H9 (cell line): ENCODE data around the gene ZNF26. TPM values are rescaled to one million over a fixed set of nuclear protein-coding genes. Genes with fewer than 3 reads are reported as not detected.

Source experiments
- DNase-seq: peaks from one replicate; pipeline ENCODE4 v3.0.0-alpha.2; 2017
- H2AFZ ChIP-seq: one replicate; pipeline ENCODE4 v1.6.1; 2013; ENCODE audit warnings: mild to moderate bottlenecking, low read length, control low read depth, moderate library complexity
- H2AK5ac ChIP-seq: 2 replicates; pipeline ENCODE4 v1.6.1; 2013; ENCODE audit warnings: low read length, control low read depth, mixed read lengths; ENCODE audit not compliant: insufficient read length
- H2BK120ac ChIP-seq: one replicate; pipeline ENCODE4 v1.6.1; 2013; ENCODE audit warnings: low read depth, mild to moderate bottlenecking, low read length, control low read depth, inconsistent platforms; ENCODE audit not compliant: poor library complexity, severe bottlenecking
- H2BK12ac ChIP-seq: 2 replicates; pipeline ENCODE4 v1.6.1; 2013; ENCODE audit warnings: low read length, control low read depth, mixed read lengths, low read depth; ENCODE audit not compliant: insufficient read length
- H2BK15ac ChIP-seq: 2 replicates; pipeline ENCODE4 v1.6.1; 2013; ENCODE audit warnings: low read depth, low read length, control low read depth
- H2BK20ac ChIP-seq: one replicate; pipeline ENCODE4 v1.6.1; 2013; ENCODE audit warnings: low read depth, mild to moderate bottlenecking, low read length, control low read depth, inconsistent platforms; ENCODE audit not compliant: poor library complexity, severe bottlenecking
- H2BK5ac ChIP-seq: 2 replicates; pipeline ENCODE4 v1.6.1; 2013; ENCODE audit warnings: low read length, control low read depth, mixed read lengths; ENCODE audit not compliant: insufficient read length
- H3K14ac ChIP-seq: 2 replicates; pipeline ENCODE4 v1.6.1; 2013; ENCODE audit warnings: low read length, control low read depth; ENCODE audit not compliant: insufficient read depth
- H3K18ac ChIP-seq: 2 replicates; pipeline ENCODE4 v1.6.1; 2013; ENCODE audit warnings: low read depth, mild to moderate bottlenecking, mixed read lengths, low read length, control low read depth; ENCODE audit not compliant: insufficient read length
- H3K23ac ChIP-seq: 2 replicates; pipeline ENCODE4 v1.6.1; 2013; ENCODE audit warnings: low read length, control low read depth, mixed read lengths, low read depth; ENCODE audit not compliant: insufficient read length
- H3K23me2 ChIP-seq: 2 replicates; pipeline ENCODE4 v1.6.1; 2013; ENCODE audit warnings: low read depth, mild to moderate bottlenecking, mixed read lengths, low read length, control low read depth; ENCODE audit not compliant: insufficient read length, poor library complexity, severe bottlenecking
- H3K27ac ChIP-seq: 2 replicates; pipeline ENCODE4 v1.5.1; 2013; ENCODE audit warnings: low read length, control low read depth, mixed read lengths, low read depth; ENCODE audit not compliant: insufficient read length
- H3K27me3 ChIP-seq: 2 replicates; pipeline ENCODE4 v1.6.1; 2013; ENCODE audit warnings: low read length, control low read depth, inconsistent platforms; ENCODE audit not compliant: insufficient read depth
- H3K4ac ChIP-seq: 2 replicates; pipeline ENCODE4 v1.6.1; 2013; ENCODE audit warnings: low read depth, mild to moderate bottlenecking, control low read depth, inconsistent platforms, low read length, moderate library complexity
- H3K4me1 ChIP-seq: 2 replicates; pipeline ENCODE4 v1.6.1; 2013; ENCODE audit warnings: low read length, control low read depth, inconsistent platforms; ENCODE audit not compliant: insufficient read depth
- H3K4me2 ChIP-seq: 2 replicates; pipeline ENCODE4 v1.6.1; 2013; ENCODE audit warnings: low read length, control low read depth, mixed read lengths; ENCODE audit not compliant: insufficient read length, insufficient read depth
- H3K56ac ChIP-seq: 2 replicates; pipeline ENCODE4 v1.6.1; 2013; ENCODE audit warnings: low read depth, mild to moderate bottlenecking, mixed read lengths, low read length, control low read depth; ENCODE audit not compliant: insufficient read length
- H3K79me1 ChIP-seq: 2 replicates; pipeline ENCODE4 v1.6.1; 2013; ENCODE audit warnings: low read depth, mild to moderate bottlenecking, moderate library complexity, low read length, control low read depth, inconsistent platforms; ENCODE audit not compliant: insufficient read depth, poor library complexity, severe bottlenecking
- H3K79me2 ChIP-seq: 2 replicates; pipeline ENCODE4 v1.6.1; 2013; ENCODE audit warnings: low read length, control low read depth, inconsistent platforms; ENCODE audit not compliant: insufficient read depth
- H3K9ac ChIP-seq: 2 replicates; pipeline ENCODE4 v1.6.1; 2013; ENCODE audit warnings: low read length, control low read depth, mixed read lengths; ENCODE audit not compliant: insufficient read length; ENCODE audit errors: extremely low read depth
- H3K9me3 ChIP-seq: one replicate; pipeline ENCODE4 v1.6.1; 2013; ENCODE audit warnings: low read depth, low read length, inconsistent platforms; ENCODE audit not compliant: control insufficient read depth
- H3T11ph ChIP-seq: one replicate; pipeline ENCODE4 v1.6.1; 2013; ENCODE audit warnings: mild to moderate bottlenecking, low read length, control low read depth, inconsistent platforms
- H4K20me1 ChIP-seq: one replicate; pipeline ENCODE4 v1.6.1; 2013; ENCODE audit not compliant: control insufficient read depth, insufficient read length, insufficient read depth
- H4K5ac ChIP-seq: 2 replicates; pipeline ENCODE4 v1.6.1; 2013; ENCODE audit warnings: low read depth, mild to moderate bottlenecking, mixed read lengths, low read length, control low read depth; ENCODE audit not compliant: insufficient read length
- H4K8ac ChIP-seq: replicated peaks from 2 replicates; pipeline ENCODE4 v1.6.1; 2013; ENCODE audit warnings: low read length, control low read depth, mixed read lengths, low read depth; ENCODE audit not compliant: insufficient read length
- H4K91ac ChIP-seq: 2 replicates; pipeline ENCODE4 v1.6.1; 2013; ENCODE audit warnings: low read depth, mild to moderate bottlenecking, moderate library complexity, mixed read lengths, low read length, control low read depth; ENCODE audit not compliant: insufficient read length
- H3K27ac Mint-ChIP-seq, 3 experiments: 2 replicates in 2 of 3; 3 replicates in 1 of 3; pipeline ENCODE4 v1.8.0; 2020 to 2021; ENCODE audit warnings: mixed read lengths in 3 of 3, mild to moderate bottlenecking in 1 of 3, moderate library complexity in 1 of 3
- H3K27me3 Mint-ChIP-seq: 2 replicates; pipeline ENCODE4 v1.8.0; 2021; ENCODE audit warnings: low read depth, mild to moderate bottlenecking, moderate library complexity, mixed read lengths
- H3K36me3 Mint-ChIP-seq, 3 experiments: 2 replicates in 2 of 3; 3 replicates in 1 of 3; pipeline ENCODE4 v1.8.0; 2020 to 2021; ENCODE audit warnings: low read depth in 3 of 3, mixed read lengths in 3 of 3; ENCODE audit not compliant: insufficient read depth in 1 of 3
- H3K4me1 Mint-ChIP-seq, 2 experiments: 2 replicates each; pipeline ENCODE4 v1.8.0; 2020; ENCODE audit warnings: mixed read lengths in 2 of 2
- H3K4me3 Mint-ChIP-seq, 2 experiments: 2 replicates in 1 of 2; 3 replicates in 1 of 2; pipeline ENCODE4 v1.8.0; 2020 to 2021; ENCODE audit warnings: mild to moderate bottlenecking in 2 of 2, mixed read lengths in 2 of 2, moderate library complexity in 1 of 2
- H3K9me3 Mint-ChIP-seq, 2 experiments: 2 replicates in 1 of 2; 3 replicates in 1 of 2; pipeline ENCODE4 v1.8.0; 2020; ENCODE audit warnings: mild to moderate bottlenecking in 2 of 2, mixed read lengths in 2 of 2, moderate library complexity in 1 of 2
- WGBS: extraction: QIAGEN DNeasy Blood & Tissue Kit; methylation state at CpG from one replicate; pipeline ENCODE4 v1.1.7; 2013; ENCODE audit warnings: missing lambda C conversion rate, low lambda C conversion rate, mixed read lengths; ENCODE audit not compliant: insufficient read length; ENCODE audit errors: extremely low coverage; 5-methylcytosine and 5-hydroxymethylcytosine counted together
- total RNA-seq: library from RNA; stranded (reverse); gene quantifications from 2 replicates; pipeline ENCODE4 v1.2.1, GENCODE V29; 2021
- TF ChIP-seq, protein P1 (sequence below): fragments of 200-600 bp; sonication (generic); conservative IDR thresholded peaks from 3 replicates; pipeline ENCODE4 v1.8.0; 2021; ENCODE audit warnings: antibody characterized with exemption, mild to moderate bottlenecking

ZNF26 gene
- total RNA-seq, 1 experiment from 2014 or later, result 13.2 TPM

DNA sequence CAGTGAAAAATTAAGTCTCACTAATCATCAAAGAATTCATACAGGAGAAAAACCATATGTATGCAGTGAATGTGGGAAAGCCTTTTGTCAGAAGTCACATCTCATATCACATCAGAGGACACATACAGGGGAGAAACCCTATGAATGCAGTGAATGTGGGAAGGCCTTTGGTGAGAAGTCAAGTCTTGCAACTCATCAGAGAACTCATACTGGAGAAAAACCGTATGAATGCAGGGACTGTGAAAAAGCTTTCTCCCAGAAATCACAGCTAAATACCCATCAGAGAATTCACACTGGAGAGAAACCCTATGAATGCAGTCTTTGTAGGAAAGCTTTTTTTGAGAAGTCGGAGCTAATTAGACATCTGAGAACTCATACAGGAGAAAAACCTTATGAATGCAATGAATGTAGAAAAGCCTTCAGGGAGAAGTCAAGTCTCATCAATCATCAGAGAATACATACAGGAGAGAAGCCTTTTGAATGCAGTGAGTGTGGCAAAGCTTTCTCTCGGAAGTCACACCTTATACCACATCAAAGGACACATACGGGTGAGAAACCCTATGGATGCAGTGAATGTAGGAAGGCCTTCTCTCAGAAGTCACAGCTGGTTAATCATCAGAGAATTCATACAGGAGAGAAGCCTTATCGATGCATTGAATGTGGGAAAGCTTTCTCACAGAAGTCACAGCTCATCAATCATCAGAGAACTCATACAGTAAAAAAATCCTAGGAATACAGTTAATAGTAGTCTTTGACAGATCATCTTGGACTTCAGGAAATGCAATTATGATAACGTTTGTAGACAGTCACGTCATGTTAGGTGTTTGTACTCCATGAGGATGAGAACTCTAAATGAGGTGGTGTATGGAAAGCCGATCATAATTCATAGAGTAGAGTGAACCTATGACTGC, 72.3 kb downstream of the ZNF26 start:
- no peak overlapping the region for H3K4me2 ChIP-seq
- no peak overlapping the region for H3K27ac ChIP-seq
- no peak overlapping the region for H3K18ac ChIP-seq
- no peak overlapping the region for H2BK15ac ChIP-seq
- no peak overlapping the region for H2AFZ ChIP-seq
- H4K8ac ChIP-seq, result no peak overlapping the region
- H3K4me1 Mint-ChIP-seq, result no peaks in the 10 kb centered on the region
- H3K9me3 ChIP-seq, result peaks cover 83% of the 10 kb centered on the region
- no peak overlapping the region for H4K91ac ChIP-seq
- no peak overlapping the region for H3K27ac Mint-ChIP-seq
- H3K27me3 Mint-ChIP-seq, result peaks cover 16% of the 10 kb centered on the region
- TF ChIP-seq, protein P1, sequence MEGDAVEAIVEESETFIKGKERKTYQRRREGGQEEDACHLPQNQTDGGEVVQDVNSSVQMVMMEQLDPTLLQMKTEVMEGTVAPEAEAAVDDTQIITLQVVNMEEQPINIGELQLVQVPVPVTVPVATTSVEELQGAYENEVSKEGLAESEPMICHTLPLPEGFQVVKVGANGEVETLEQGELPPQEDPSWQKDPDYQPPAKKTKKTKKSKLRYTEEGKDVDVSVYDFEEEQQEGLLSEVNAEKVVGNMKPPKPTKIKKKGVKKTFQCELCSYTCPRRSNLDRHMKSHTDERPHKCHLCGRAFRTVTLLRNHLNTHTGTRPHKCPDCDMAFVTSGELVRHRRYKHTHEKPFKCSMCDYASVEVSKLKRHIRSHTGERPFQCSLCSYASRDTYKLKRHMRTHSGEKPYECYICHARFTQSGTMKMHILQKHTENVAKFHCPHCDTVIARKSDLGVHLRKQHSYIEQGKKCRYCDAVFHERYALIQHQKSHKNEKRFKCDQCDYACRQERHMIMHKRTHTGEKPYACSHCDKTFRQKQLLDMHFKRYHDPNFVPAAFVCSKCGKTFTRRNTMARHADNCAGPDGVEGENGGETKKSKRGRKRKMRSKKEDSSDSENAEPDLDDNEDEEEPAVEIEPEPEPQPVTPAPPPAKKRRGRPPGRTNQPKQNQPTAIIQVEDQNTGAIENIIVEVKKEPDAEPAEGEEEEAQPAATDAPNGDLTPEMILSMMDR, result no peak
- H4K5ac ChIP-seq, result no peak overlapping the region
- H3K9me3 Mint-ChIP-seq, result peaks cover 93 to 98% of the 10 kb centered on the region in 2 experiments
- H3T11ph ChIP-seq, result no peak overlapping the region
- no peaks in the 10 kb centered on the region for H3K79me2 ChIP-seq
- peaks cover 75 to 89% (median 80%) of the 10 kb centered on the region in 3 experiments for H3K36me3 Mint-ChIP-seq
- DNase-seq, result no peak
- no peak overlapping the region for H3K23ac ChIP-seq
- no peaks in the 10 kb centered on the region for H4K20me1 ChIP-seq
- H2BK120ac ChIP-seq, result no peak overlapping the region
- H3K9ac ChIP-seq, result no peak overlapping the region
- no peaks in the 10 kb centered on the region for H3K27me3 ChIP-seq
- H3K79me1 ChIP-seq, result no peaks in the 10 kb centered on the region
- WGBS, result no CpG with 5 or more reads among the region's 8 CpGs
- no peak overlapping the region for H2BK12ac ChIP-seq
- H2AK5ac ChIP-seq, result no peak overlapping the region
- no peak overlapping the region for H2BK20ac ChIP-seq
- H2BK5ac ChIP-seq, result no peak overlapping the region
- H3K56ac ChIP-seq, result no peak overlapping the region
- no peak overlapping the region for H3K4me3 Mint-ChIP-seq
- H3K4me1 ChIP-seq, result no peaks in the 10 kb centered on the region
- H3K14ac ChIP-seq, result no peak overlapping the region
- no peaks in the 10 kb centered on the region for H3K23me2 ChIP-seq
- H3K4ac ChIP-seq, result no peak overlapping the region
